GM21825 (cell line): ENCODE measurements around the gene TMEM87B.
"Not testable (repeated sequence)": the region's sequence is repeated elsewhere in the genome, so short reads cannot be mapped to it uniquely, and the experiment has no call there.

Experiments
- ATAC-seq: cut with Tn5 transposase; IDR thresholded peaks from one replicate; pipeline ENCODE4 v1.9.1; 2021; ENCODE audit warnings: mild to moderate bottlenecking, moderate library complexity; ENCODE audit not compliant: unreplicated experiment

The TMEM87B gene

GRCh38 chr2:112065486-112065885 lies 10.4 kb downstream of the TMEM87B start:
- no peak for ATAC-seq

- no peak for ATAC-seq
These were observed 10.9 kb downstream of the TMEM87B start for GRCh38 chr2:112065966-112066365.

- not testable (repeated sequence) for ATAC-seq
These were observed 14.7 kb downstream of the TMEM87B start for GRCh38 chr2:112069794-112070193.

GRCh38 chr2:112073875-112074274 lies 18.8 kb downstream of the TMEM87B start:
- ATAC-seq, result no peak

- ATAC-seq, result no peak
These were observed 19.4 kb downstream of the TMEM87B start for GRCh38 chr2:112074506-112074905.

GRCh38 chr2:112075490-112076260 lies 20.6 kb downstream of the TMEM87B start:
- no peak for ATAC-seq

- ATAC-seq, result no peak
These were observed 22.7 kb downstream of the TMEM87B start for GRCh38 chr2:112077814-112078213.

GRCh38 chr2:112081262-112081661 lies 26.2 kb downstream of the TMEM87B start:
- ATAC-seq, result no peak

- no peak for ATAC-seq
These were observed 29.8 kb downstream of the TMEM87B start for GRCh38 chr2:112084689-112085374.

- ATAC-seq, result no peak
These were observed 30.3 kb downstream of the TMEM87B start for GRCh38 chr2:112085375-112085730.

- no peak for ATAC-seq
These were observed 31.0 kb downstream of the TMEM87B start for GRCh38 chr2:112085916-112086669.

GRCh38 chr2:112087346-112088020 lies 32.4 kb downstream of the TMEM87B start:
- ATAC-seq, result peak; percentile 88

- no peak for ATAC-seq
These were observed 34.3 kb downstream of the TMEM87B start for GRCh38 chr2:112089375-112089774.

GRCh38 chr2:112092286-112093041 lies 37.4 kb downstream of the TMEM87B start:
- no peak for ATAC-seq

- no peak for ATAC-seq
These were observed 38.1 kb downstream of the TMEM87B start for GRCh38 chr2:112093216-112093615.

- ATAC-seq, result no peak
These were observed 40.6 kb downstream of the TMEM87B start for GRCh38 chr2:112095681-112096080.

- no peak for ATAC-seq
These were observed 41.0 kb downstream of the TMEM87B start for GRCh38 chr2:112096098-112096497.

GRCh38 chr2:112108178-112108832 lies 53.2 kb downstream of the TMEM87B start:
- no peak for ATAC-seq

GRCh38 chr2:112109278-112109677 lies 54.2 kb downstream of the TMEM87B start:
- no peak for ATAC-seq

- ATAC-seq, result no peak
These were observed 55.9 kb downstream of the TMEM87B start for GRCh38 chr2:112110966-112111365.
